HG02943 (cell line): ENCODE data around the gene NDUFB4.

ENCODE experiments used
- ATAC-seq: cut with Tn5 transposase; IDR thresholded peaks from one replicate; pipeline ENCODE4 v1.9.1; 2021; ENCODE audit warnings: mild to moderate bottlenecking, low read depth, moderate library complexity; ENCODE audit not compliant: unreplicated experiment

The NDUFB4 gene

DNA sequence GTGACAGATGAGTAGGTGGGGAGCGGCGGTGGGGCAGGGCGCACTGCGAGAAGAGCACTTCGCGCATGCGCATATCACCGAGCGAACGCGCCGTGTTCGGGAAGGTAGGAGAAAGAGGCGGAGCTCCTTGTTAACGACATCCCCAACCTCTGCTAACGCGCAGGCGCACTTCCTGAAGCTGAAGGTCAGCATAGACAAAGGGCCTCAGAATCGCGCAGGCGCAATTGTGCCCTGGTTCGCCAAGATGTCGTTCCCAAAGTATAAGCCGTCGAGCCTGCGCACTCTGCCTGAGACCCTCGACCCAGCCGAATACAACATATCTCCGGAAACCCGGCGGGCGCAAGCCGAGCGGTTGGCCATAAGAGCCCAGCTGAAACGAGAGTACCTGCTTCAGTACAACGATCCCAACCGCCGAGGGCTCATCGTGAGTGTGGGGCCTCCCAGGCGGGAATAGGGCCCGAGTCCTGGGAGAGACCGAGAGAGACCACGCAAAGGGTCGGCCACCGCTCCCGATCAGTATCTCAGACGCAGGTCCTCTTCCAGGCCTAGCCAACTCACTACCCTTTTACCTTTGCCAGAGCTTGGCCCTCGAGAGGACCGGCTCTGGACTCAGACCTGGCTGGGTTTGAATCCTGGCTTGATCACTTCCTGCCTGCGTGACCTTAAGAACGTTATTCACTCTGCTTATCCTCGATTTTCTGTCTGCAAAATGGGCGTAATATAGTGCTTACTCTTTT, at the start of gene NDUFB4:
TSS of gene NDUFB4 (plus strand) at position 221 of the 737 bp plus-strand sequence. CDS start at position 245, 24 bp downstream.
- ATAC-seq = peak; percentile 94

DNA sequence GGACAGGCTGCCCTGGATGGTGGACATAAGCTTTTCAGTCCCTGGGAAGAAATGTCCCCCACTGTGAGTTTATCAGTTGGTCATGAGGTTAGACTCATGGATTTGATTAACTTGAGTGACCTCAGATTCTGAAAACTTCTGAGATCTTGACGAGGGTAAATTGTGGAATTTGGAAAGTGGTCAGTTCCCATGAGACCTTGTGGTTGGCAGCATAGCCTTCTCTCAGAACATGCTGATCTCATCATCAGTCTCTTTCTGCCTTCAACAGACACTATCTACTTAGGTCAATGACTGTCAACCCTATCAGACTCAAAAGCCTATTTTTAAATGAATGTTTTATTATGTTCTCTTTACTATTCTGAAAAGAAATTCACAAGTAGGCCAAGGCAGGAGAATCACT, 45.6 kb upstream of the NDUFB4 start:
- no peak for ATAC-seq

- no peak for ATAC-seq
Measured at GRCh38 chr3:120552184-120553172, 43.7 kb upstream of the NDUFB4 start.

- ATAC-seq = no peak
Measured at GRCh38 chr3:120554812-120555606, 41.1 kb upstream of the NDUFB4 start.

GRCh38 chr3:120555657-120556509, 40.3 kb upstream of the NDUFB4 start:
- no peak for ATAC-seq

DNA sequence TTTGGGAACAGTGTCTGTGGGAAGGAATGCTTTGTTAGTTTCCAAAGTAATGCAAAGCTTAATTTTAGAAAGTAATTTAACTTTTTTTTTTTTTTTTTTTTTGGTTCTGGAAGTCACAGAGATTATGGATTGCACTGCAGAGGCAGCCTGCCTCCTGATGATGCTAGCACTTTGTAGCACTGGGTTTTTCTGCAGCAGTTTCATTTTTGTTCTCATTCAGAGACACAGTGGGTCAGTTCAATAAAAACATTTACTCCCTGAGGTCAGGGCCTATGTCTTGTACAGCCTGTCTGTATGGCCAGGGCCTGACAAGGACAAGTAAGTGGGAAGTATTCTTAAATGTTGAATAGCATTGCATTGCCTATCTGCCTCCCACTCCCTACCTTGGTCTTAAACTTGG, 39.0 kb upstream of the NDUFB4 start:
- ATAC-seq = no peak

- peak; percentile 92 for ATAC-seq
Measured at GRCh38 chr3:120558771-120559241, 37.3 kb upstream of the NDUFB4 start.

- peak; percentile 26 for ATAC-seq
Measured at GRCh38 chr3:120559242-120560061, 36.7 kb upstream of the NDUFB4 start.

- ATAC-seq = no peak
Measured at GRCh38 chr3:120560304-120561250, 35.6 kb upstream of the NDUFB4 start.

DNA sequence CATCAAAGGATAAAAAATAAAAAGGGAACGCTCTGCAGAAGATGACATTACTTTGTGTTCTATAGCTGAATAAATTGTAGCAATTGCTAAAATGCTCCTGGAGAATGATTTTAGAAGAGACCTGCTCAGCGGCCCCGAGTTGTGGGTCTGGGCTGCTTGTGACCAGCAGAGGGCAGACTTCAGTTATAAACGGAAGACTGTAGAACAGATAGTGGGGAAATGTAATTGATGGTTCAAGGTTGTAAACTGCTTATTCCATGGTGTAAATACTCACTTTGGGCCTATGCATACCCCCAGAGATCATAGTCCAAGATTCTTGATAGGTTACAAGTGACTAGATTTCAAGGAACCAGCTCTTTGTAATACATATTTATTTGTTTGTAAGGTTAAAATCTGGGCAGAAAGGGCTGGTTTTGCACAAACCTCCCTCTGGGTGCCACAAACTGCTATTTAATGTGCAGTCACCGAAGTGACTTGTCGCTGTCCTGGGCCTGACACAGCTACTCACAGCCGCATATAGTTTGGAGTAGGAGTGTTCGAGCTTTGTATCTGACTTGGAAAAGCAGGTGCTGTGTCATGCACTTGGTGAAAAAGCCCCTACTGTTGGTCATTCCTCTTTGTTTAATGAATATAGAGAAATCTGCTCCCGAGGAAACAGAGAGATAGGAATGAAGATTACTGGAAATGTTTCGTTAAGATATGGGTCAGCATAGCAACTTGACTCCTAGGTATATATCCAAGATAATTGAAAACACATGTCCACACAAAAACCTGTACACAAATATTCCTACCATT, 34.7 kb upstream of the NDUFB4 start:
- ATAC-seq = peak; percentile 55

- ATAC-seq = no peak
Measured at GRCh38 chr3:120563356-120564022, 32.6 kb upstream of the NDUFB4 start.

- no peak for ATAC-seq
Measured at GRCh38 chr3:120566243-120566975, 29.7 kb upstream of the NDUFB4 start.

DNA sequence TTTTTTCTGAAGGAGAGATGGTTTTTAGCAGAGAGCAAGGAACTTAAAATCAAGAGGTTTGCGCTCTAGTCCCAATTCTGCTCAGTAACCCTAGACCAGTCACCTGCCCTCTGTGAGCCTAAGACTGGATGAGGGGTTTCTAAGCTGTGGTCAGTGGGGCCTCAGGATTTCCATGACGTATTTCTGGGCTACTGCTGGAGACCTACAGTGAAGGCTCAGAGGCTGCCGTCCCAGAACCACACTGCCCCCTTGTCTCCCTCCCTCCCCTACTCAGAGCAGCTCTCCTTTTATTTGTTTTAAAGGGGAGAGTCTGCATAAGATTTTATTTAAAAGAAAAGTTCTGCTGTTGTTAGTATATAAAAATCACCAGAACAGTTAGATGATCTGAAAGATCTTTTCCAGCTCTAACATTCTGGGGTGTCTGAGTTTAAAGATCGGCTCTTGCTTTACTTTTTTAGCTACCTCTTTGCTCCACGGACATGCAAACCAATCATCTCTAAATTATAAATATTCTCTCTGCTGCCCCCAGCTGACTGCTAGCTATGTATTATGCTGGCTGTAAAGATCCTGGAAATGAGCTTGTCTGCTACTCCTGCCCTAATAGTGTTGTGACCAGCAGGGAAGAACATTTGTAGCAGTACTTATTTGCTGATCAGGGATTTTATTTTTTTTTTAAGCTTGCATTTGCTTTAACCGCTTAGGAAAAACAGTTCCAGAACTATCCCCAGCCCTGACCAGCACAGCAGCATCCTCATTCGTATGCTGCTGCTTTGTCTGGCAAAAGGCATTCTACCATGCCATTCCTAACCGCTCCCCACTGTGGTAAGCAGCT, 28.6 kb upstream of the NDUFB4 start:
- no peak for ATAC-seq

- no peak for ATAC-seq
Measured at GRCh38 chr3:120568202-120568531, 28.0 kb upstream of the NDUFB4 start.

DNA sequence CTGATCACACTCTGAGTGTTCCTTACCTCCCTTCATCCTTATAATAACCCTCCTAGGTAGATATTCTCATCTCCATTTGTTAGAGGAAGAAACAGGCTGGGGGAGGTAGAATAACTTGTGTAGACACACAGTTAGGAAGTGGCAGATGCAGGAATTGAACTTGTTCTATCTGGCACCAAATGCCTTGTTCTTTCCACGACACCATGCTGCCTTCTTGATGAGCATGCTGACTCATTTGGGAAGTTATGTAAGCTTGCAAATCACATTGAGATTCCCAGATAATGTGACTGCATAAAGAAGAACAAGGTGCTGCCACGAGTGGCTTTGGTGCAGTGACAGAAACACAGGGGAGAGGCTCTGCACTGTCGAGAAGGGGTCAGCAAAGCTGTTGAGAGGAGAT, 27.5 kb upstream of the NDUFB4 start:
- ATAC-seq = no peak
